HG02642 (cell line): ENCODE measurements around the gene PTGIS.
A peak's percentile ranks its signal among the peaks of the same experiment; 100 is the strongest.
"Not testable (repeated sequence)": the region's sequence is repeated elsewhere in the genome, so short reads cannot be mapped to it uniquely, and the experiment has no call there.

Experiments
- ATAC-seq: cut with Tn5 transposase; IDR thresholded peaks from one replicate; pipeline ENCODE4 v1.9.1; 2021; ENCODE audit warnings: mild to moderate bottlenecking; ENCODE audit not compliant: unreplicated experiment, poor library complexity

Gene PTGIS

DNA sequence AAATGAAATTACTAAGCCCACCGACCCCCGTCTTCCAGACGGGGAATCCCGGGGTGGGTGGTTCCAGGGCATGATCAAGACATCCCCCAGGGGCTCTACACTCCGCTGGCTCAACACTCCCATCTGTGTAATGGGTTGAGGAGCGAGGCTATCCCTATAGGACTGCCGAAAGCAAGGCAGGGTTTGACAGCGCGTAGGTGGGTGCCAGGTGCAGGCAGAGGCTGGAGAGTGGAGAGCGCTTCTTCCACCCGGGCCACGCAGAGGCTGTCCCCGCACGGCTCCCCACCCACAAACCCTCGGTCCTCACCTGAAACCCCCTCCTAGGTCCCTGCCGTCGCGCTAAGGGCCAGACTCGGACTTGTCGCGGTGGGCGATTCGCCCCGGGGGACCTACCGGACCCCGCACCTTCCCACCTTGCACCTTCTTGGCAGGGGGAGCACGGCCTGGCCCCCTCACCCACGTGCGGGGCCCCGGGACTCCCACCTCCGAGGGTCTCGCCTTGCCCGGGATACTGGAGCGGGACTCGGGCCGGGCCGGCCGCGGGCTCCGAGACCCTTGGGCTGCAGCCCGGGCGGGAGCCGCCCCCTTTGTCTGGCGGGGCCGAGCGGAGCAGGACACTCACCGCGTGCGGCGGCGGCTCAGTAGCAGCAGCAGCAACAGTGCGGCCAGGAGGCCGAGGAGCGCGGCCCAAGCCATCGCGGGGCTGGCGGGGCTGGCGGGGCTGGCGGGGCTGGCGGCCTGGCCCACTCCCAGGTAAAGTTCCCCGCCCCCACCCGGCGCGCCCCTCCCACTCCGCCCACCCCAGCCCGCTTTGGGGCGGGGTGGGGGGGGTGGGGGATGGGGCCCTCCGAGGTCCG, at the start of gene PTGIS:
Gene PTGIS (minus strand): TSS at position 717 of the 857 bp plus-strand sequence. CDS start 21 bp downstream, at position 696.
- ATAC-seq: no peak

DNA sequence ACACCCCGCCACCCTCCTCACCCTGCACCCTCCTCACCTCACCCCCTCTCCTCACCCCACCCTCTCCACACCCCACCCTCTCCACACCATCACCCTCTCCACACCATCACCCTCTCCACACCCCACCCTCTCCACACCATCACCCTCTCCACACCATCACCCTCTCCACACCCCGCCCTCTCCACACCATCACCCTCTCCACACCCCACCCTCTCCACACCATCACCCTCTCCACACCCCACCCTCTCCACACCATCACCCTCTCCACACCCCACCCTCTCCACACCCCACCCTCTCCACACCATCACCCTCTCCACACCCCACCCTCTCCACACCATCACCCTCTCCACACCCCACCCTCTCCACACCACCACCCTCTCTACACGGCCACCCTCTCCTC, 49.5 kb upstream of the PTGIS start:
- ATAC-seq: not testable (repeated sequence)

DNA sequence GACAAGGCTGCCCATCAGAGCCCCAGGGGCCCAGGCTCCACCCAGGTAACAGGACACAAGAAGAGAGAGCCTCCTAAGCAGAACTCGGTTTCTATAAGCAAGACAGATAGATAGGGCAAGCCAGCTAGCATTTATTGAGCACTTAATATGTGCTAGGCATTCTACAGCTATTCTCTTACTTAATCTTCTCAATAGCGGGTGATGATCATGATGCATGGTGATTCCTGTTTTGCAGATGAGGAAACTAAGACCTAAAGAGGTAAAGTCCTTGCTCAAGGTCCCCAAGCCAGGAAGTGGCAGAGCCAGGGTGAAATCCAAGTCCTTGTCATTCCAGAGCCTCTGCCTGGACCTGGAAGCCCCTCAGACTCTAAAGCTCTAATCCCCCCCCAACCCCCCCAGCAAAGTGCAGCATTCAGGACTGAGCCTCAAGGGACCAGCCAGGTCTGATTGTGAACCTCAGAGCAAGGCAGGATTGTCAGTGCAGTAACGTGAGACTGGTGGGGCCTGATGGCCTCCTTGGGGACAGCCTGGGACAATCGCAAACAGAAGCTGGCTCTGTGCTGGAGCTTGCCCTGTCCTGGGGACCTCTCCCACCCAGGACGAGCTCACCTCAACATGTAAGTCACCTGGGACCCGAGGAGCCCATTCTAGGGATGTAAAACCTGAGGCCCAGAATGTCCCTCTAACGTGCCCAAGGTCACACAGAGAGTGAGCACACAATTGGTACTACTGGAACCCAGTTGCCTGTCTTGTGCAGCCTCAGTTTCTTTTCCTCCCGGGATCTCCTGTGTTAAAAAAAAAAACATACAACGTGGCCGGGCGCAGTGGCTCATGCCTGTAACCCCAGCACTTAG, 48.4 kb upstream of the PTGIS start:
- ATAC-seq: no peak

DNA sequence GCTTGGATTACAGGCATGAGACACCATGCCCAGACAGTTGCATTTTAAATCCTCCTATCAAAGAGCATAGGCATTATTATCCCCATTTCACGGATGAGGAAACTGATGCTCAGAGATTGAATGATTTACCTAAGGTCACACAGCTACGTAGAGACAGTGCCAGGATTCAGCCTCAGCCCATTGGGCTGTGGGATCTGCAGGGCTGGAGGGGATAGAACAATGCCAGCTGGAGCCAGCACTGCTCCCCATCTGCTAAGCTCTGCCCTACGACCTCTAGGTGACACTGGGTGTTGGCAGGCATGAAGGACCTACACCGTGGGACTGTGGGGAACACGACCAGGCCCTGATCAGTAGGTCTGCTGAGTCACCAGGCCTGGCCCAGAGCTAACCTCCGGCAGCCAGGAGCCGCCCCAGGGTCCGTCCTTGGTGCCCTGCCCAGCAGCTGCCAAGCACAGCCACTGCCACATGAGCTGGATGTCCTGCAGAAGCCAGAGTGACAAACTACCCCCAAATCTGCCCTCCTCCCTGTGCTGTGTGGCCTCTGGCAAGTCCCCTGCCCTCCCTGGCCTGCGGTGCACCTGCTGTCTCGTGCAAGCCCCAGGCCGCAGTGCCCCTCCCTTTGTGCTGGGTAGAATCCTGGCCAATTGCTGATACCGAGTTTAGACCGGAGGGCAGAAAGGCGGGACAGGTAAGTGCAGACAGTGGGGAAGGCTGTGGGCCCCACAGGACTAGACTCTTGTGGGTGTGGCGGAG, 47.6 kb upstream of the PTGIS start:
- ATAC-seq: no peak

DNA sequence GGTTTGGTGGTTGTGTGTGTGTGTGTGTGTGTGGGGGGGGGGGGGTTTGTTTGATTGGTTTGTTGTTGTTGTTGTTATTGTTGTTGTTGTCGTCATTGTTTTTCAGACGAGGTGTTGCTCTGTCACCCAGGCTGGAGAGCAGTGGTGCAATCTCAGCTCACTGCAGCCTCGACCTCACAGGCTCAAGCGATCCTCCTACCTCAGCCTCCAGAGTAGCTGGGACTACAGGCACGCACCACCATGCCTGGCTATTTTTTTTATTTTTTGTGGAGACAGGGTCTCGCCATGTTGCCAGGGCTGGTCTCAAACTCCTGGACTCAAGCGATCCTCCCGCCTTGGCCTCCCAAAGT, 47.1 kb upstream of the PTGIS start:
- ATAC-seq: not testable (repeated sequence)

DNA sequence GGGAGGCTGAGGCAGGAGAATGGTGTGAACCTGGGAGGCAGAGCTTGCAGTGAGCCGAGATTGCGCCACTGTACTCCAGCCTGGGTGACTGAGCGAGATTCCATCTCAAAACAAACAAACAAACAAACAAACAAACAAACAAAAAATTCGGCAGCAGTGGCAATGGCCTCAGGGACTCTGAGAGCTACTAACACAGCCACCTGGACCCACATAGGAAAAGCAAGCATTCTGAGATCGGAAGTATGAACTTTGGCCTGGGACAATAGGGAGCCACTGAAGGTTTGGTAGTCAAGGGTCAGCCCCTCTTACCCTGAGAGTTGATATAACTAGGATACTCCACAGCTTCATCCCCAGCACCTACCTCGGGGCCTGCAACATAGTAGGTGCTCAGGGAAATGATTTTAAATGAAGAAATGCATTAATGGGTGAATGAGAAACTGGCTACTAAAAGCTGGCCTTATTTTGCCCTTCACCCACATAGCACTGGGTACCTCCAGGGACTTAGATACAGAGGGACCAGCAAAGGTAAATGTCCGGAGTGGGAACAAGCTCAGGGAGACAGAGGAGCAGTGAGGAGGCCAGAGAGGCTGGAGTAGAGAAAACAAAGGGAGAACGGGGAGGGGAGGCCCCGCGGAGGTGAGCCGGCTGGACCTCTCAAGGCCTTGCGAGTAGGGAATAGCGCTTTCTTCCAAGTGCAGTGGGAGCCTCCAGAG, 46.6 kb upstream of the PTGIS start:
- no peak for ATAC-seq

DNA sequence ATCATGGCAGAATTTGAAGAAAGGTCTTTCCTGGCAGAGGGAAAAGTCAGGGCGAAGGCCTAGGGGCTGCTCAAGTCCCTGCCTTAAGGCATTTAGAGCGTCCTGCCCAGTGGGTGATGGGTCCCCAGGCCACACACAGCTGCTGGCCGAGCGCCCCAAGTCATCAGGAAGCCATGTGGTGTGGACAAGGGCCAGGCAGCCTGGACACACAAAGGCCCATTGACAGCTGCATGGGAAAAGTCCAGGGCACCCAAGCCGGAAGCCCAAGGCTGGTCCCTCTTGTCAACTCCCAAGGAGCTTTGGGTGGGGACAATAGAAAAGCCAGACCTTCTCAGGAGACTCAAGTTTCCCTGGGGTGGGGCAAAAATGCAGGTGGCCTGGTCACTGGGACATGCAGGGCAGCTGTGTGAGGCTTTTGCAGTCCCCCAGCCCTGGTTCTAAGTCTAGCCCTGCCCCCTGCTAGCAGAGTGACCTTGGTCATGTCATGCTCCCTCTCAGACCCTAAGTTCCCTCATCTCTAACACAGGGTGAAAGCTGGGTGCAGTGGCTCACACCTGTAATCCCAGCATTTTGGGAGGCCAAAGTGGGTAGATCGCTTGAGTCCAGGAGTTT, 44.3 kb upstream of the PTGIS start:
- no peak for ATAC-seq

DNA sequence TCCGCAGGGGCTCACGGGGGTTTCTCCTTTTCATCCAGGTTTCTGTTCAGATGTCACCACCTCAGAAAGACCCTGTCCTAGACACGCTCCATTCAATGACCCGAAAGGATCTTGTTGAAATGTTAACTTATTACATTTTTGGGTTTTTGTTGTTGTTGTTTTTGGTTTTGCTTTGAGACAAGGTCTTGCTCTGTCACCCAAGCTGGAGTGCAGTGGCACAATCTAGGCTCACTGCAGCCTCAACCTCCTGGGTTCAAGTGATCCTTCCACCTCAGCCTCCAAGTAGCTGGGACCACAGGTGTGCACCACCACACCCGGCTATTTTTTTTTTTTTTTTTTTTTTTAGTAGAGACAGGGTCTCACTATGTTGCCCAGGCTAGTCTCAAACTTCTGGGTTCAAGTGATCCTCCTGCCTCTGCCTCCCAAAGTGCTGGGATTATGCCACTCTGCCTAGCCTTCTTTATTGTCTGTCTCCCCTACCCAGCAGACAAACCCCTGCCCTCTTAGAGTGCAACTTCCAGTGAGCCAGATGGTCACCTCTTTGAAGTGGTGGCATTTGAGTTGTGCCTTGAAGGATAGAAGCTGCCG, 43.7 kb upstream of the PTGIS start:
- ATAC-seq: not testable (repeated sequence)

DNA sequence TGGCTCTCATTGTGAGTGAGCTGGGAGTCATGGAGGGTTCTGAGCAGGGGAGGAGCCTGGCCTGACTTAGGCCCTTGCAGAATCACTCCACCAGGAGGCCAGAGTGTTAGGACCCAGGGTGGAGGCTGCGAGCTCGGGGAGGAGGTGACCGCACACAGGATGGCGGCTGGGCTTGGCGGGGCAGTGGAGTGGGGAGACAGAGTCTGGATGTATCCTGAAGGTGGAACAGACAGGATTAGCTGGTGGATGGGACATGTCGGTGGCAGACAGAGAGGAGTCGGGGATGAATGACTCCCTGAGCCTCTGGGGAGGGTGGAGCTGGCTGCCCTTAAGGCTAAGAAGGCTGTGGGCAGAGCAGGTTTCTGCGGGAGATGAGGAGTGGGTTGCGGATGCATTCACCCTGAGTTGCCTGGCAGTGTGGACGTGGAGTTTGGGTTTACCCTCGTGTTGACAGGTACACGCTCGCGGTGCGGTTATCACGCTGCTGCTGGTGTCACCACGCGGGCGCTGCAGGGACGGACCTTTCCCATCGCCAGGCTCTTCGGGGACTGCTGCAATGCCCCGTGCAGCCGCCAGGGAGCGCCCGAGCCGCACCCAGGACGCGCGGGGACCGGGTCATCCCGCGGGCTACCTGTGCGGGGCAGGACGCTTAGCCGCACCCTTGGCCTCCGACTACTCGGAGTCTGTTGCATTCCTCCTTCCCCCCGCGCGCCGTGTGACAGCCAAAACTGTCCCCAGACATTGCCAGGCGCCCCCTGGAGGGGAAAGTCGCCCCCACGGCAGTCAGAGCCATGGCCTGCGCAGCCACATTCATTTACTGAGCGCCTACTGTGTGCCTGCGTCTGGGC, 43.0 kb upstream of the PTGIS start:
- ATAC-seq: peak; percentile 72

DNA sequence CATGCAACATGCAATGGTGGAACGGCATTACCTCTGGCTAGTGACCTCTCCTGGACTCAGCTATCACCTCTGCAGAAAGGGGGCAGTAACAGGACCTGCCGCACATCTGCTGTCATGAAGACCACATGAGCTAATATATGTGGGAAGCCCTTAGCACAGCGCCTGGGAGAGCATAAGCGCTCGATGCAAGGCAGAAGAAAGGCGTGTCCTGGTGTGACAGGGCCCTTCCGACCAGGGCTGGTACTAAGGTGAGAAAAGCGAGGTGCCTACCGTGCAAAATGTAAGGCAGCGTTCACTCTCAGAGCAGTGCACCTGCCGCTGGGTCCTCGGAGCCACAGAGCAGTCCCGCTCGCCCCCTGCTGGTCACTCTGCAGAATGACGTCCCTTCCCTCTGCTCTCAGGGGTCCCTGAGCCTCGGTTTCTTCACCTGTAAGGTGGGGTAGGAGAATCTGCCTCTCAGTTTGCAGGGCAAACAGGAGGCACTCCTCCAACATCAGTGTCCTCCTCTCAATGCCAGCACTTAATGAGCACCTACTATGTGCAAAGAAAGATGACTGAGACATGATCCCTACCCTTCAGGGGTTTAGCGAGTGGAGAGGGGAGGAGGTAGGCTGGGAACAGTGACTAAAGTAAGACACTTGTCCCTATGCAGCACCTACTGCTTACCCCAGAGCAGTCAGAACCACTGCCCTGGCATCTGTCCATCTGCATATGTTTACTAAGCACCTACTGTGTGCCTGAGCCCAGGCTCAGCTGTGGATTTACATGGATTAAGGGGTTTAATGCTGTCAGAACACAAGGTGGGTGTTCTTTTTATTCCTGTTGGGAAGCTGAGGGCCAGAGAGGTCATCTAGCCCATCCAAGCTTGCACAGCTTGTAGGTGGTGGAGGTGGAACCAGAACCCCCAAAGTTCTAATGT, 41.1 kb upstream of the PTGIS start:
- no peak for ATAC-seq

DNA sequence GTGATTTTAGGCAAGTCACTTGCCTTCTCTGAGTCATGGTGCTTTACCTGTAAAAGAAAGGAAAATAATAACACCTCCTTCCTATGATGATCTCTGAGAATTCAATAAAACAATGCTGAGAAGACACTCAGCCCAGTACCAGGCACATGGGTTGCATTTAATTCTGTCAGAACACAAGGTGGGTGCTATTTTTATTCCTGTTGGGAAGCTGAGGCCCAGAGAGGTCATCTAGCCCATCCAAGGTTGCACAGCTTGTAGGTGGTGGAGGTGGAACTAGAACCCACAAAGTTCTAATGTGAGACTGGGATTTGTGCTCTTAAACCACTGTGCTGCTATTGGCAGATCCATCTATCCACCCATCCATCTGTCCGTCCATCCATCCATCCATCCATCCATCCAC, 39.6 kb upstream of the PTGIS start:
- ATAC-seq: no peak

DNA sequence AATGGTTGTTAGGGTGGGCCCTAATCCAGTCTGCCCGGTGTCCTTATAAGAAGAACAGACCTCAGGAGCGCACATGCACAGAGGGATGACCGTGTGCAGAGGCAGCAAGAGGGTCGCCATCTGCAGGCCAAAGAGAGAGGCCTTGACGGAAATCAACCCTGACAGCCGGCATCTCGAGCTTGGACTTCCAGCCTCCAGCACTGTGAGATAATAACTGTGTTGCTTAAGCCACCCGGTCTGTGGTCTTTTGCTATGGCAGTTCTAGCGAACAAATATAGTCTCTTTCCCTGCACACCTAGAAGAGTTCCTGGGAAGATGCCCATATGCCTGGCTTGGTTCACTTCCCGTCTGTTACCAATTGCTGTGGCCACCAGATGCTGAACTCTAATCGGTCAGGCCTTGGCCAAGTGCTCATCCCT, 35.3 kb upstream of the PTGIS start:
- no peak for ATAC-seq

DNA sequence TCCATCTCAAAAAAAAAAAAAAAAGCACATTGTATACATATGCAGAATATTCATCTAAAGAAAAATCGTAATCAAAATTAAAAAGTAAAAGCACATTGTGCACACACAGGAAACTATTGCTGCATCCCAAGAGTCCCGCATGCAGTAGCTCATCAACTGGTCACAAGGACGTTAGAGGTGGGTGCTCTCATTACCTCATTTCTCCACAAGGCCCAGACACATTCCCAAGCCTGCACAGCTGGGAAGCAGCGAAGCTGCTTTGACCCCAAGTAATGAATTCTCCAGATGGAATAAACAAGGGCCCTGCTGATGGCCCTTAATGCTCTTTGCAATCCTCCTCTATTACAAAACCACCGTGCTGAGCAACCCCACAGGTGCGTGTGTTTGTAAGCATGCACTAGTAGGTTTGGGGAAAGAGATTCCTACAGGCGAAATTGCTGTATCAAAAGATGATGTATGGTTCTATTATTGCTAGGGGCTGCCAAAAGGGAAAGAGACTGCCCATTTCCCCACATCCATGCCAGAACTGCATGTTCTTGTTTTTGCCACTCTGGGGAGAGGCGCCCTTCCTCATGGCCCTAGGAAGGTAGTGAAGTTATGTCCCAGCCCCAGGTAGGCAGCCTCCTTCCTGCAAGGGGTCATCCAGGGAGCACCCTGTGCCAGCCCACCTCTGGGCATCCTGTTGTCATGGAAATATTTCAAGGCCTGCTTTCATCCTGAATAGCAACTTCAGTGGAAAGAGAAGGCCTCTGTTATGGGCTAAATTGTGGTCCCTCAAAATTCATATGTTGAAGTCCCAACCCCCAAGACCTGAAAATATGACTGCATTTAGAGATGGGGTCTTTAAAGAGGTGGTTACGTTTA, 34.6 kb upstream of the PTGIS start:
- ATAC-seq: no peak

DNA sequence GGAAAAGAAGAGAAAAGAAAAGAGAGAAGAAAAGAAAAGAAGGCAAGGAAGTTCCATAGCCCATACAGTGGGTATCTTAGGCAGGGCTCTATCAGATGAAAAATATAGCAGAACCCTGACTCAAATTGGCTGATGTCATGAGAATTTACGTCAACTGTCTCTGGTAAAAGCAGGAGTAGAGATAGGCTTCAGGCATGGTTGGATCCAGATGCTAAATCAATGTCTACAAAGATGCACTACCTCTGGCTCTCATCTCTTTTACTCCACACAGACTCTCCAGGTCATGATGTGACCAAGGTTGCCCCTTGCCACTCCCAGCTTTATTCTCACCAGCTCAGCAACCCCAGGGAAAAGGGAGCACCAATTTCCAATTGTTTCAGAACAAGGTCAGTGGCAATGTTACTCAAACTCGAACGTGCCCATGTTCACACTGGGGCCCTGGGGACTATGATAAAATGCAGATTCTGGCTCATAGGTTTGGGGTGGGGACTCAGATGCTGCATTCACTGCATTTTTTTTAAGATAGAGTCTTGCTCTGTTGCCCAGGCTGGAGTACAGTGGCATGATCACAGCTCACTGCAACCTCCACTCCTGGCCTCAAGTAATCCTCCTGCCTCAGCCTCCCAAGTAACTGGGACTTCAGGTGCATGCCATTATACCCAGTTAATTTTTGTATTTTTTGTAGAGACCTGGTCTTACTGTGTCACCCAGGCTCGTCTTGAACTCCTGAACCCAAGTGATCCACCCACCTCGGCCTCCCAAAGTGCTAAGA, 33.4 kb upstream of the PTGIS start:
- ATAC-seq: no peak

DNA sequence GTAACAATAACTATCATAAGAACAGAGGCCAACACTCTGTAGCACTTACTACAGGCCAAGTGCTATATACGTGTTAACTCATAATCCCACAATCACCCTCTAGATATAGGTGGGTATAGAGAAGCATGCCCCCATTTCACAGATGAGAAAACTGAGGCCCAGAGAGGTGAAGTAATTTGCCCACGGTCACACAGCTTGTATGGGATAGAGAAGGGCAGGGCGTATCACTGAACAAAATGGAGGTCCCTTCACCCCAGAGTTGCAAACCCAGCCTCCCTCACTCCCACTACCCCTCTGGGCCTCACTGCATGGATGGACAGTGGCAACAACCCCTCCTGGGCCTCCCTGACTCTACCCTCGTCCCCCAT, 31.8 kb upstream of the PTGIS start:
- ATAC-seq: no peak
